HepG2 (cell line): ENCODE data around the gene MYO9A. TPM values are rescaled to one million over a fixed set of nuclear protein-coding genes. Genes with fewer than 3 reads are reported as not detected.
A peak's percentile ranks its signal among the peaks of the same experiment; 100 is the strongest.

Experiments
- FOXJ3 ChIP-seq: sonication (generic); formaldehyde crosslinking; IDR thresholded peaks from 2 replicates; pipeline ENCODE4 v1.4.0; 2020; ENCODE audit warnings: missing genetic modification reagents, mild to moderate bottlenecking, borderline replicate concordance
- FOXK1 ChIP-seq: sonication (generic); formaldehyde crosslinking; IDR thresholded peaks from 2 replicates; pipeline ENCODE4 v1.4.0; 2020; ENCODE audit warnings: low read depth, missing genetic modification reagents, borderline replicate concordance
- GPN1 ChIP-seq: sonication (generic); formaldehyde crosslinking; IDR thresholded peaks from 2 replicates; pipeline ENCODE4 v1.5.1; 2020; ENCODE audit warnings: missing genetic modification reagents, borderline replicate concordance
- IKZF1 ChIP-seq: fragments of 450-650 bp; IDR thresholded peaks from 2 replicates; pipeline ENCODE4 v1.7.1; 2016
- JARID2 ChIP-seq: sonication (generic); formaldehyde crosslinking; IDR thresholded peaks from 2 replicates; pipeline ENCODE4 v1.8.1; 2023; ENCODE audit warnings: missing genetic modification reagents, inconsistent platforms; ENCODE audit not compliant: insufficient replicate concordance
- KLF15 ChIP-seq: sonication (generic); formaldehyde crosslinking; IDR thresholded peaks from 2 replicates; pipeline ENCODE4 v1.8.1; 2023; ENCODE audit warnings: borderline replicate concordance, mild to moderate bottlenecking, inconsistent platforms, missing genetic modification reagents, mixed read lengths
- MAFK ChIP-seq, 2 experiments: IDR thresholded peaks in 1 of 2; conservative IDR thresholded peaks in 1 of 2; 2 replicates each; pipeline ENCODE4 v1.6.1; 2011; ENCODE audit warnings: improper control_type of control experiment in 2 of 2, low read length in 2 of 2
- MBNL3 ChIP-seq: fragments of 250-450 bp; sonication (Bioruptor Pico); conservative IDR thresholded peaks from 2 replicates; pipeline ENCODE4 v1.8.0; 2022; ENCODE audit warnings: mild to moderate bottlenecking, inconsistent platforms
- MED8 ChIP-seq: sonication (generic); formaldehyde crosslinking; IDR thresholded peaks from 2 replicates; pipeline ENCODE4 v1.8.1; 2023; ENCODE audit warnings: mild to moderate bottlenecking, missing genetic modification reagents; ENCODE audit not compliant: insufficient replicate concordance
- RNF2 ChIP-seq: fragments of 450-650 bp; conservative IDR thresholded peaks from 2 replicates; pipeline ENCODE4 v1.6.1; 2016; ENCODE audit warnings: low read depth
- SPEN ChIP-seq: sonication (generic); formaldehyde crosslinking; IDR thresholded peaks from 2 replicates; pipeline ENCODE4 v1.5.1; 2020; ENCODE audit warnings: low read depth, mild to moderate bottlenecking, missing genetic modification reagents
- STAT6 ChIP-seq: sonication (generic); formaldehyde crosslinking; IDR thresholded peaks from 2 replicates; pipeline ENCODE4 v1.4.0; 2020; ENCODE audit warnings: missing genetic modification reagents, mild to moderate bottlenecking, borderline replicate concordance
- ZBTB2 ChIP-seq: sonication (generic); formaldehyde crosslinking; IDR thresholded peaks from 2 replicates; pipeline ENCODE4 v1.8.0; 2022; ENCODE audit warnings: low read depth, missing genetic modification reagents
- ZFY ChIP-seq: sonication (generic); formaldehyde crosslinking; IDR thresholded peaks from 2 replicates; pipeline ENCODE4 v1.4.0; 2020; ENCODE audit warnings: missing genetic modification reagents
- ZNF138 ChIP-seq: sonication (generic); formaldehyde crosslinking; IDR thresholded peaks from 2 replicates; pipeline ENCODE4 v1.5.0; 2020; ENCODE audit warnings: mild to moderate bottlenecking, low read depth, missing genetic modification reagents
- ZNF251 ChIP-seq: sonication (generic); formaldehyde crosslinking; IDR thresholded peaks from 2 replicates; pipeline ENCODE4 v1.9.0; 2021; ENCODE audit warnings: mild to moderate bottlenecking, missing genetic modification reagents
- ZNF264 ChIP-seq: sonication (generic); formaldehyde crosslinking; IDR thresholded peaks from 2 replicates; pipeline ENCODE4 v1.4.0; 2020; ENCODE audit warnings: missing genetic modification reagents
- ZNF3 ChIP-seq: IDR thresholded peaks from 2 replicates; pipeline ENCODE4 v1.7.0; 2017; ENCODE audit warnings: inconsistent platforms
- ZNF660 ChIP-seq: sonication (generic); formaldehyde crosslinking; IDR thresholded peaks from 2 replicates; pipeline ENCODE4 v1.5.1; 2020; ENCODE audit warnings: mild to moderate bottlenecking, low read depth, missing genetic modification reagents, borderline replicate concordance
- ZSCAN21 ChIP-seq: sonication (generic); formaldehyde crosslinking; IDR thresholded peaks from 2 replicates; pipeline ENCODE4 v1.8.0; 2022; ENCODE audit warnings: mild to moderate bottlenecking, missing genetic modification reagents, moderate library complexity, borderline replicate concordance
- polyA plus RNA-seq, 8 experiments: library from polyadenylated mRNA; depleted of rRNA in 3 of 8; stranded (reverse) in 7 of 8; unstranded in 1 of 8; fragments of >200 nt; fragmentation: Illumina TruSeq in 4 of 8; extraction: Trizol in 4 of 8; gene quantifications; 2 replicates each; pipeline versions ENCODE4 v1.2.1 to v1.2.3, GENCODE V29; 2011 to 2016; ENCODE audit warnings: low read depth in 4 of 8, missing spikeins in 1 of 8, mixed read lengths in 1 of 8; ENCODE audit not compliant: insufficient read depth in 1 of 8
- total RNA-seq, 5 experiments: library from RNA; depleted of rRNA; stranded (reverse); fragments of >200 nt; fragmentation: Illumina TruSeq; extraction: Trizol; gene quantifications; 2 replicates each; pipeline ENCODE4 v1.2.3, GENCODE V29; 2016; ENCODE audit warnings: low read depth in 1 of 5
- TF ChIP-seq, protein P1 (sequence below): fragments of 450-650 bp; IDR thresholded peaks from 2 replicates; pipeline ENCODE4 v1.6.1; 2017
- TF ChIP-seq, protein P2 (sequence below): sonication (generic); formaldehyde crosslinking; IDR thresholded peaks from 2 replicates; pipeline ENCODE4 v1.8.0; 2022; ENCODE audit warnings: missing genetic modification reagents, mild to moderate bottlenecking, borderline replicate concordance
- TF ChIP-seq, protein P3 (sequence below): sonication (generic); formaldehyde crosslinking; IDR thresholded peaks from 2 replicates; pipeline ENCODE4 v1.4.0; 2020; ENCODE audit warnings: mild to moderate bottlenecking, missing genetic modification reagents

The MYO9A gene
- total and polyA plus RNA-seq, 2 of the 13 experiments (the other 11 are each of a cell fraction or from before 2014, with no cell fraction given), result 4.8 to 15.3 TPM

DNA sequence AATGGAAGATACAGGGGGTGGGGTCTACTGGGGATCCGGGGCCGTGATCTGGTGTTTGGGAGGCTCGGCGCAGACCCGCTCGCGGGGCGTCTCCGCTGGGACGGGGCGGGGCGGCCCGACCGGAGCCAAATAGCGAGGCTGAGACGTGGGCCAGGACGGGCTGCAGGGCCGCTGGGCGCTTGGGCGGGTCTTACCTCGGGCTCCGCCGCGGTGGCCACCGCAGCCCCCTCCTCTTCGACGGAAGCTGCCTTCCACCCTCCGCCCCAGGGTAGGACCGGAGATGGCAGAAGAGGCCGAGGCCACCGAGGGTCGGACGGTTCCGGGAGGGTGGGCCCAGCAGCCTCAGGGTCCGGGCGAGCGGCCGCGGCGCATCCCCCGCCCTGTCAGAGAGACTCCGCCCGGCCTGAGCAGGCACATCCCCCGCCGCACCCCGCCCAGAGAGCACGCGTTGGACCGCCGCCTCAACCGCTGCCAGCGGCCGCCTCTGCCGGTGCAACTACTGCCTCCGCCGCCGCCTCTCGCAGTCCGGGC, 399 bp downstream of the MYO9A start (continued):
- 0 out of 2 replicates have a peak, but pooled peaks have one; percentile 33 for TF ChIP-seq GPN1 (CRISPR knock-in tag)
- TF ChIP-seq MED8 (CRISPR knock-in tag), result no peak
- TF ChIP-seq ZNF3 (CRISPR knock-in tag), result no peak
- TF ChIP-seq SPEN (CRISPR knock-in tag), result no peak
- peak; percentile 82 for TF ChIP-seq ZFY (CRISPR knock-in tag)
- no peak for TF ChIP-seq RNF2
- TF ChIP-seq IKZF1, result no peak
- TF ChIP-seq ZNF138, result 0 out of 2 replicates have a peak, but pooled peaks have one; percentile 48
- no peak for TF ChIP-seq STAT6 (CRISPR knock-in tag)
- TF ChIP-seq MBNL3 (CRISPR knock-in tag), result no peak
- no peak for TF ChIP-seq ZNF264 (CRISPR knock-in tag)
- TF ChIP-seq, protein P1, sequence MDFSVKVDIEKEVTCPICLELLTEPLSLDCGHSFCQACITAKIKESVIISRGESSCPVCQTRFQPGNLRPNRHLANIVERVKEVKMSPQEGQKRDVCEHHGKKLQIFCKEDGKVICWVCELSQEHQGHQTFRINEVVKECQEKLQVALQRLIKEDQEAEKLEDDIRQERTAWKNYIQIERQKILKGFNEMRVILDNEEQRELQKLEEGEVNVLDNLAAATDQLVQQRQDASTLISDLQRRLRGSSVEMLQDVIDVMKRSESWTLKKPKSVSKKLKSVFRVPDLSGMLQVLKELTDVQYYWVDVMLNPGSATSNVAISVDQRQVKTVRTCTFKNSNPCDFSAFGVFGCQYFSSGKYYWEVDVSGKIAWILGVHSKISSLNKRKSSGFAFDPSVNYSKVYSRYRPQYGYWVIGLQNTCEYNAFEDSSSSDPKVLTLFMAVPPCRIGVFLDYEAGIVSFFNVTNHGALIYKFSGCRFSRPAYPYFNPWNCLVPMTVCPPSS, result no peak
- no peak for TF ChIP-seq FOXJ3
- no peak for TF ChIP-seq JARID2 (CRISPR knock-in tag)
- peak; percentile 67; the same call in 1 of the 2 replicates for TF ChIP-seq KLF15 (CRISPR knock-in tag)
- TF ChIP-seq, protein P2, sequence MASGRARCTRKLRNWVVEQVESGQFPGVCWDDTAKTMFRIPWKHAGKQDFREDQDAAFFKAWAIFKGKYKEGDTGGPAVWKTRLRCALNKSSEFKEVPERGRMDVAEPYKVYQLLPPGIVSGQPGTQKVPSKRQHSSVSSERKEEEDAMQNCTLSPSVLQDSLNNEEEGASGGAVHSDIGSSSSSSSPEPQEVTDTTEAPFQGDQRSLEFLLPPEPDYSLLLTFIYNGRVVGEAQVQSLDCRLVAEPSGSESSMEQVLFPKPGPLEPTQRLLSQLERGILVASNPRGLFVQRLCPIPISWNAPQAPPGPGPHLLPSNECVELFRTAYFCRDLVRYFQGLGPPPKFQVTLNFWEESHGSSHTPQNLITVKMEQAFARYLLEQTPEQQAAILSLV, result no peak
- no peak for TF ChIP-seq ZNF660 (CRISPR knock-in tag)
- TF ChIP-seq FOXK1 (CRISPR knock-in tag), result no peak
- TF ChIP-seq, protein P3, sequence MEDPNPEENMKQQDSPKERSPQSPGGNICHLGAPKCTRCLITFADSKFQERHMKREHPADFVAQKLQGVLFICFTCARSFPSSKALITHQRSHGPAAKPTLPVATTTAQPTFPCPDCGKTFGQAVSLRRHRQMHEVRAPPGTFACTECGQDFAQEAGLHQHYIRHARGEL (CRISPR knock-in tag), result no peak
- no peak for TF ChIP-seq ZNF251
- TF ChIP-seq MAFK (conservative IDR thresholded peaks at IDR 0.05 in 1 of 2, IDR thresholded peaks at IDR 0.05 in 1 of 2; ENCODE audit: low read length in 2 of 2), result no peak
- TF ChIP-seq ZBTB2 (CRISPR knock-in tag), result no peak
- TF ChIP-seq ZSCAN21 (CRISPR knock-in tag), result peak; percentile 47; the same call in 1 of the 2 replicates
